Activated naive CD4-positive, alpha-beta T cell treated with anti-CD3 and anti-CD28 coated beads, Interleukin-2, amount 50 U/mL, for 72 hours (primary cell): ENCODE results near the gene FSIP1. TPM values are rescaled to one million over a fixed set of nuclear protein-coding genes. Genes with fewer than 3 reads are reported as not detected.
A peak's percentile ranks its signal among the peaks of the same experiment; 100 is the strongest.

Experiments
- ATAC-seq, 2 donors: fragments of 150-1000 bp; cut with Tn5 transposase; 2 replicates each; pipeline ENCODE4 v1.10.0; 2021; ENCODE audit warnings: mild to moderate bottlenecking in 2 of 2, moderate library complexity in 2 of 2
- DNase-seq, 2 donors: peaks; one replicate each; pipeline ENCODE4 v3.0.0; 2021 to 2022; ENCODE audit warnings: low spot score in 2 of 2
- H3K27ac Mint-ChIP-seq, 2 donors: one replicate each; pipeline ENCODE4 v1.8.0; 2022; ENCODE audit warnings: mild to moderate bottlenecking in 2 of 2, mixed read lengths in 2 of 2
- H3K36me3 Mint-ChIP-seq, 2 donors: one replicate each; pipeline ENCODE4 v1.8.0; 2022; ENCODE audit warnings: mixed read lengths in 2 of 2
- H3K9me3 Mint-ChIP-seq, 2 donors: one replicate each; pipeline ENCODE4 v1.8.0; 2022; ENCODE audit warnings: mixed read lengths in 2 of 2
- total RNA-seq, 2 donors: library from RNA; stranded (reverse); gene quantifications; one replicate each; pipeline ENCODE4 v1.2.3, GENCODE V29; 2022

Gene FSIP1
- total RNA-seq, 2 donors from 2014 or later = 0.18 to 1.1 TPM

- Mint-ChIP-seq H3K36me3 (peaks cover 0 to 12% of the 10 kb centered on the region in 2 donors), H3K27ac (peak overlapping the region; percentile 29 to 84), H3K9me3 (no peaks in the 10 kb centered on the region)
- no peak for DNase-seq
- ATAC-seq = no peak
Observed at GRCh38 chr15:39781967-39782302, 706 bp downstream of the FSIP1 start.

- Mint-ChIP-seq H3K9me3 (no peaks in the 10 kb centered on the region), H3K36me3 (peaks cover 0 to 12% of the 10 kb centered on the region in 2 donors), H3K27ac (peak overlapping the region in 1 of 2 donors; percentile 84)
- ATAC-seq (no peak), DNase-seq (no peak)
Observed at GRCh38 chr15:39781147-39781966, 1.3 kb downstream of the FSIP1 start.

- H3K36me3 Mint-ChIP-seq = peaks cover 0 to 2% of the 10 kb centered on the region in 2 donors
- DNase-seq (no peak), ATAC-seq (no peak)
- H3K27ac Mint-ChIP-seq = no peak overlapping the region
- H3K9me3 Mint-ChIP-seq = no peaks in the 10 kb centered on the region
Observed at GRCh38 chr15:39778021-39778420, 4.6 kb downstream of the FSIP1 start.

- DNase-seq (no peak), ATAC-seq (no peak)
- Mint-ChIP-seq H3K9me3 (no peaks in the 10 kb centered on the region), H3K27ac (no peak overlapping the region), H3K36me3 (no peaks in the 10 kb centered on the region)
Observed at GRCh38 chr15:39777496-39777895, 5.1 kb downstream of the FSIP1 start.

GRCh38 chr15:39776068-39776467 is 6.6 kb downstream of the FSIP1 start:
- ATAC-seq (no peak), DNase-seq (no peak)
- Mint-ChIP-seq H3K9me3 (no peaks in the 10 kb centered on the region), H3K27ac (no peak overlapping the region), H3K36me3 (no peaks in the 10 kb centered on the region)

GRCh38 chr15:39774688-39775267 is 7.9 kb downstream of the FSIP1 start:
- peak overlapping the region in 1 of 2 donors; percentile 45 for H3K27ac Mint-ChIP-seq
- ATAC-seq (peak; percentile 57 to 94), DNase-seq (no peak)
- no peaks in the 10 kb centered on the region for H3K36me3 Mint-ChIP-seq
- no peaks in the 10 kb centered on the region for H3K9me3 Mint-ChIP-seq

- no peak for DNase-seq
- H3K36me3 Mint-ChIP-seq = no peaks in the 10 kb centered on the region
Observed at GRCh38 chr15:39770748-39771689, 11.6 kb downstream of the FSIP1 start.

GRCh38 chr15:39767921-39768320 is 14.7 kb downstream of the FSIP1 start:
- no peak for ATAC-seq
- no peaks in the 10 kb centered on the region for H3K36me3 Mint-ChIP-seq

More at GRCh38 chr15:39770748-39771689, 11.6 kb downstream of the FSIP1 start:
- no peak for ATAC-seq
- Mint-ChIP-seq H3K27ac (peak overlapping the region in 1 of 2 donors; percentile 65), H3K9me3 (no peaks in the 10 kb centered on the region)

GRCh38 chr15:39761006-39761405 is 21.6 kb downstream of the FSIP1 start:
- H3K27ac Mint-ChIP-seq = peak overlapping the region in 1 of 2 donors; percentile 14
- no peaks in the 10 kb centered on the region for H3K9me3 Mint-ChIP-seq
- ATAC-seq = no peak
- DNase-seq = no peak
- no peaks in the 10 kb centered on the region for H3K36me3 Mint-ChIP-seq

More at GRCh38 chr15:39767921-39768320, 14.7 kb downstream of the FSIP1 start:
- DNase-seq = no peak
- Mint-ChIP-seq H3K9me3 (no peaks in the 10 kb centered on the region), H3K27ac (no peak overlapping the region)

- ATAC-seq (no peak), DNase-seq (no peak)
- Mint-ChIP-seq H3K9me3 (no peaks in the 10 kb centered on the region), H3K36me3 (no peaks in the 10 kb centered on the region), H3K27ac (no peak overlapping the region)
Observed at GRCh38 chr15:39756806-39757522, 25.7 kb downstream of the FSIP1 start.

- H3K27ac Mint-ChIP-seq = no peak overlapping the region
- H3K36me3 Mint-ChIP-seq = no peaks in the 10 kb centered on the region
- DNase-seq (no peak), ATAC-seq (no peak)
- H3K9me3 Mint-ChIP-seq = no peaks in the 10 kb centered on the region
Observed at GRCh38 chr15:39752991-39753390, 29.6 kb downstream of the FSIP1 start.

GRCh38 chr15:39752246-39752645 is 30.4 kb downstream of the FSIP1 start:
- DNase-seq (no peak), ATAC-seq (no peak)
- H3K9me3 Mint-ChIP-seq = no peaks in the 10 kb centered on the region
- no peaks in the 10 kb centered on the region for H3K36me3 Mint-ChIP-seq
- no peak overlapping the region for H3K27ac Mint-ChIP-seq

GRCh38 chr15:39748276-39748675 is 34.4 kb downstream of the FSIP1 start:
- H3K27ac Mint-ChIP-seq = no peak overlapping the region
- H3K36me3 Mint-ChIP-seq = no peaks in the 10 kb centered on the region
- DNase-seq (no peak), ATAC-seq (no peak)
- no peaks in the 10 kb centered on the region for H3K9me3 Mint-ChIP-seq

- H3K9me3 Mint-ChIP-seq = no peaks in the 10 kb centered on the region
- no peak overlapping the region for H3K27ac Mint-ChIP-seq
- DNase-seq (no peak), ATAC-seq (no peak)
- no peaks in the 10 kb centered on the region for H3K36me3 Mint-ChIP-seq
Observed at GRCh38 chr15:39747326-39747725, 35.3 kb downstream of the FSIP1 start.

- H3K27ac Mint-ChIP-seq = no peak overlapping the region
- no peak for DNase-seq
- no peaks in the 10 kb centered on the region for H3K36me3 Mint-ChIP-seq
- no peak for ATAC-seq
- H3K9me3 Mint-ChIP-seq = no peaks in the 10 kb centered on the region
Observed at GRCh38 chr15:39746714-39747276, 35.8 kb downstream of the FSIP1 start.

GRCh38 chr15:39746176-39746575 is 36.5 kb downstream of the FSIP1 start:
- no peak for ATAC-seq
- Mint-ChIP-seq H3K9me3 (no peaks in the 10 kb centered on the region), H3K36me3 (no peaks in the 10 kb centered on the region), H3K27ac (no peak overlapping the region)
- no peak for DNase-seq
